HG03439 (cell line): ENCODE measurements around the gene ATP2B2.

Experiments used
- ATAC-seq: cut with Tn5 transposase; IDR thresholded peaks from one replicate; pipeline ENCODE4 v1.9.1; 2021; ENCODE audit warnings: mild to moderate bottlenecking, moderate library complexity; ENCODE audit not compliant: unreplicated experiment

Gene ATP2B2

GRCh38 chr3:10334459-10334858, 170.9 kb downstream of the ATP2B2 start:
- ATAC-seq: no peak

- no peak for ATAC-seq
Observed at GRCh38 chr3:10334042-10334441, 171.3 kb downstream of the ATP2B2 start.

- ATAC-seq: no peak
Observed at GRCh38 chr3:10333349-10333650, 172.1 kb downstream of the ATP2B2 start.

GRCh38 chr3:10332481-10333348, 172.7 kb downstream of the ATP2B2 start:
- ATAC-seq: no peak

- ATAC-seq: no peak
Observed at GRCh38 chr3:10331320-10331719, 174.1 kb downstream of the ATP2B2 start.

- ATAC-seq: no peak
Observed at GRCh38 chr3:10330319-10330718, 175.1 kb downstream of the ATP2B2 start.

GRCh38 chr3:10329495-10330015, 175.8 kb downstream of the ATP2B2 start:
- no peak for ATAC-seq

GRCh38 chr3:10328460-10329071, 176.8 kb downstream of the ATP2B2 start:
- no peak for ATAC-seq

GRCh38 chr3:10327592-10327991, 177.8 kb downstream of the ATP2B2 start:
- no peak for ATAC-seq

- ATAC-seq: no peak
Observed at GRCh38 chr3:10322352-10322710, 183.1 kb downstream of the ATP2B2 start.

GRCh38 chr3:10321630-10322351, 183.6 kb downstream of the ATP2B2 start:
- no peak for ATAC-seq

- ATAC-seq: peak; percentile 5
Observed at GRCh38 chr3:10320320-10320677, 185.1 kb downstream of the ATP2B2 start.

GRCh38 chr3:10319804-10320203, 185.6 kb downstream of the ATP2B2 start:
- ATAC-seq: no peak

- no peak for ATAC-seq
Observed at GRCh38 chr3:10319251-10319650, 186.1 kb downstream of the ATP2B2 start.

GRCh38 chr3:10317961-10318350, 187.4 kb downstream of the ATP2B2 start:
- no peak for ATAC-seq

- ATAC-seq: no peak
Observed at GRCh38 chr3:10317311-10317960, 187.9 kb downstream of the ATP2B2 start.

GRCh38 chr3:10315771-10316344, 189.5 kb downstream of the ATP2B2 start:
- no peak for ATAC-seq

- ATAC-seq: no peak
Observed at GRCh38 chr3:10315101-10315500, 190.3 kb downstream of the ATP2B2 start.

GRCh38 chr3:10312861-10313260, 192.5 kb downstream of the ATP2B2 start:
- ATAC-seq: no peak

- no peak for ATAC-seq
Observed at GRCh38 chr3:10312391-10312790, 193.0 kb downstream of the ATP2B2 start.

GRCh38 chr3:10311710-10312109, 193.7 kb downstream of the ATP2B2 start:
- no peak for ATAC-seq
